ENCODE measurements around the gene OLFM3. TPM values are rescaled to one million over a fixed set of nuclear protein-coding genes. Genes with fewer than 3 reads are reported as not detected.

The OLFM3 gene
- total and polyA plus RNA-seq, 2 experiments from 2014 or later: 0.21 to 0.31 TPM

DNA sequence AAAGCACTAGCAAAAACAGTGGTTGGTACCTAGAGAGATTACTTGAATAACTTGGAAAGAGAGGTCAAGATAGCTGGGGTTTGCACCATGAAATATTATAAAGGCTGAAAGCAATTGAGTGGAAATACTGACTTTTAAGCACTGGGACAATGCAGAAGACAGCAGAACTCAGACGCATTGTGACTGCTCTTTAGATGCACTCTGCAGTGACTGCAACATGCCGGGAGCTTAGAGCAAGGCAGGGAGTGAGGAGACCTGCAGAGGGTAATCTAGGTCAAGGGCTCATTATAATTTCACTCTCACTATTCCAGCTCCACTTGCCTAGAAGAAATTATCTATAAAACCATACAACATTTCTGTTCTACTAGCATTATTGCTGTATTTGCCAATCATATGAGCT lies 36.6 kb downstream of the OLFM3 start:
- H3K4me2 ChIP-seq: no peak overlapping the region
- no peak overlapping the region for H3K27ac Mint-ChIP-seq

More for the DNA sequence above, 36.6 kb downstream of the OLFM3 start:
- no peaks in the 10 kb centered on the region for H3K9me2 ChIP-seq (ENCODE audit: insufficient read depth)
- no peaks in the 10 kb centered on the region for H4K20me1 ChIP-seq (replicated peaks; ENCODE audit: insufficient read depth)
- ATAC-seq (peak; percentile 82), DNase-seq (ENCODE audit: low spot score) (no peak)
- no peaks in the 10 kb centered on the region for H3K4me1 ChIP-seq (ENCODE audit: insufficient read depth)
- H3K4me1 Mint-ChIP-seq: no peaks in the 10 kb centered on the region; the same call in 2 of the 3 replicates
- TF ChIP-seq CREB1 (CRISPR knock-in tag; IDR thresholded peaks at IDR 0.05; ENCODE audit: low read depth) (no peak), ZNF331 (CRISPR knock-in tag; IDR thresholded peaks at IDR 0.05; ENCODE audit: low read depth) (no peak), EZH2 (IDR thresholded peaks at IDR 0.05; ENCODE audit: low read depth, unreplicated experiment) (no peak), NANOG (IDR thresholded peaks at IDR 0.05; ENCODE audit: borderline replicate concordance) (no peak), JUNB (IDR thresholded peaks at IDR 0.05; ENCODE audit: unreplicated experiment) (no peak), EZH2phosphoT487 (IDR thresholded peaks at IDR 0.05; ENCODE audit: unreplicated experiment) (no peak), ZNF114 (CRISPR knock-in tag; IDR thresholded peaks at IDR 0.05) (no peak), POLR2AphosphoS5 (IDR thresholded peaks at IDR 0.05; ENCODE audit: low read depth) (no peak), STAT1 (IDR thresholded peaks at IDR 0.05; ENCODE audit: unreplicated experiment) (no peak)
- TF ChIP-seq, protein P1, sequence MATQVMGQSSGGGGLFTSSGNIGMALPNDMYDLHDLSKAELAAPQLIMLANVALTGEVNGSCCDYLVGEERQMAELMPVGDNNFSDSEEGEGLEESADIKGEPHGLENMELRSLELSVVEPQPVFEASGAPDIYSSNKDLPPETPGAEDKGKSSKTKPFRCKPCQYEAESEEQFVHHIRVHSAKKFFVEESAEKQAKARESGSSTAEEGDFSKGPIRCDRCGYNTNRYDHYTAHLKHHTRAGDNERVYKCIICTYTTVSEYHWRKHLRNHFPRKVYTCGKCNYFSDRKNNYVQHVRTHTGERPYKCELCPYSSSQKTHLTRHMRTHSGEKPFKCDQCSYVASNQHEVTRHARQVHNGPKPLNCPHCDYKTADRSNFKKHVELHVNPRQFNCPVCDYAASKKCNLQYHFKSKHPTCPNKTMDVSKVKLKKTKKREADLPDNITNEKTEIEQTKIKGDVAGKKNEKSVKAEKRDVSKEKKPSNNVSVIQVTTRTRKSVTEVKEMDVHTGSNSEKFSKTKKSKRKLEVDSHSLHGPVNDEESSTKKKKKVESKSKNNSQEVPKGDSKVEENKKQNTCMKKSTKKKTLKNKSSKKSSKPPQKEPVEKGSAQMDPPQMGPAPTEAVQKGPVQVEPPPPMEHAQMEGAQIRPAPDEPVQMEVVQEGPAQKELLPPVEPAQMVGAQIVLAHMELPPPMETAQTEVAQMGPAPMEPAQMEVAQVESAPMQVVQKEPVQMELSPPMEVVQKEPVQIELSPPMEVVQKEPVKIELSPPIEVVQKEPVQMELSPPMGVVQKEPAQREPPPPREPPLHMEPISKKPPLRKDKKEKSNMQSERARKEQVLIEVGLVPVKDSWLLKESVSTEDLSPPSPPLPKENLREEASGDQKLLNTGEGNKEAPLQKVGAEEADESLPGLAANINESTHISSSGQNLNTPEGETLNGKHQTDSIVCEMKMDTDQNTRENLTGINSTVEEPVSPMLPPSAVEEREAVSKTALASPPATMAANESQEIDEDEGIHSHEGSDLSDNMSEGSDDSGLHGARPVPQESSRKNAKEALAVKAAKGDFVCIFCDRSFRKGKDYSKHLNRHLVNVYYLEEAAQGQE (IDR thresholded peaks at IDR 0.05; ENCODE audit: unreplicated experiment): no peak
- TF ChIP-seq, protein P2, sequence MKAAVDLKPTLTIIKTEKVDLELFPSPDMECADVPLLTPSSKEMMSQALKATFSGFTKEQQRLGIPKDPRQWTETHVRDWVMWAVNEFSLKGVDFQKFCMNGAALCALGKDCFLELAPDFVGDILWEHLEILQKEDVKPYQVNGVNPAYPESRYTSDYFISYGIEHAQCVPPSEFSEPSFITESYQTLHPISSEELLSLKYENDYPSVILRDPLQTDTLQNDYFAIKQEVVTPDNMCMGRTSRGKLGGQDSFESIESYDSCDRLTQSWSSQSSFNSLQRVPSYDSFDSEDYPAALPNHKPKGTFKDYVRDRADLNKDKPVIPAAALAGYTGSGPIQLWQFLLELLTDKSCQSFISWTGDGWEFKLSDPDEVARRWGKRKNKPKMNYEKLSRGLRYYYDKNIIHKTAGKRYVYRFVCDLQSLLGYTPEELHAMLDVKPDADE (IDR thresholded peaks at IDR 0.05): no peak
- TF ChIP-seq, protein P3, sequence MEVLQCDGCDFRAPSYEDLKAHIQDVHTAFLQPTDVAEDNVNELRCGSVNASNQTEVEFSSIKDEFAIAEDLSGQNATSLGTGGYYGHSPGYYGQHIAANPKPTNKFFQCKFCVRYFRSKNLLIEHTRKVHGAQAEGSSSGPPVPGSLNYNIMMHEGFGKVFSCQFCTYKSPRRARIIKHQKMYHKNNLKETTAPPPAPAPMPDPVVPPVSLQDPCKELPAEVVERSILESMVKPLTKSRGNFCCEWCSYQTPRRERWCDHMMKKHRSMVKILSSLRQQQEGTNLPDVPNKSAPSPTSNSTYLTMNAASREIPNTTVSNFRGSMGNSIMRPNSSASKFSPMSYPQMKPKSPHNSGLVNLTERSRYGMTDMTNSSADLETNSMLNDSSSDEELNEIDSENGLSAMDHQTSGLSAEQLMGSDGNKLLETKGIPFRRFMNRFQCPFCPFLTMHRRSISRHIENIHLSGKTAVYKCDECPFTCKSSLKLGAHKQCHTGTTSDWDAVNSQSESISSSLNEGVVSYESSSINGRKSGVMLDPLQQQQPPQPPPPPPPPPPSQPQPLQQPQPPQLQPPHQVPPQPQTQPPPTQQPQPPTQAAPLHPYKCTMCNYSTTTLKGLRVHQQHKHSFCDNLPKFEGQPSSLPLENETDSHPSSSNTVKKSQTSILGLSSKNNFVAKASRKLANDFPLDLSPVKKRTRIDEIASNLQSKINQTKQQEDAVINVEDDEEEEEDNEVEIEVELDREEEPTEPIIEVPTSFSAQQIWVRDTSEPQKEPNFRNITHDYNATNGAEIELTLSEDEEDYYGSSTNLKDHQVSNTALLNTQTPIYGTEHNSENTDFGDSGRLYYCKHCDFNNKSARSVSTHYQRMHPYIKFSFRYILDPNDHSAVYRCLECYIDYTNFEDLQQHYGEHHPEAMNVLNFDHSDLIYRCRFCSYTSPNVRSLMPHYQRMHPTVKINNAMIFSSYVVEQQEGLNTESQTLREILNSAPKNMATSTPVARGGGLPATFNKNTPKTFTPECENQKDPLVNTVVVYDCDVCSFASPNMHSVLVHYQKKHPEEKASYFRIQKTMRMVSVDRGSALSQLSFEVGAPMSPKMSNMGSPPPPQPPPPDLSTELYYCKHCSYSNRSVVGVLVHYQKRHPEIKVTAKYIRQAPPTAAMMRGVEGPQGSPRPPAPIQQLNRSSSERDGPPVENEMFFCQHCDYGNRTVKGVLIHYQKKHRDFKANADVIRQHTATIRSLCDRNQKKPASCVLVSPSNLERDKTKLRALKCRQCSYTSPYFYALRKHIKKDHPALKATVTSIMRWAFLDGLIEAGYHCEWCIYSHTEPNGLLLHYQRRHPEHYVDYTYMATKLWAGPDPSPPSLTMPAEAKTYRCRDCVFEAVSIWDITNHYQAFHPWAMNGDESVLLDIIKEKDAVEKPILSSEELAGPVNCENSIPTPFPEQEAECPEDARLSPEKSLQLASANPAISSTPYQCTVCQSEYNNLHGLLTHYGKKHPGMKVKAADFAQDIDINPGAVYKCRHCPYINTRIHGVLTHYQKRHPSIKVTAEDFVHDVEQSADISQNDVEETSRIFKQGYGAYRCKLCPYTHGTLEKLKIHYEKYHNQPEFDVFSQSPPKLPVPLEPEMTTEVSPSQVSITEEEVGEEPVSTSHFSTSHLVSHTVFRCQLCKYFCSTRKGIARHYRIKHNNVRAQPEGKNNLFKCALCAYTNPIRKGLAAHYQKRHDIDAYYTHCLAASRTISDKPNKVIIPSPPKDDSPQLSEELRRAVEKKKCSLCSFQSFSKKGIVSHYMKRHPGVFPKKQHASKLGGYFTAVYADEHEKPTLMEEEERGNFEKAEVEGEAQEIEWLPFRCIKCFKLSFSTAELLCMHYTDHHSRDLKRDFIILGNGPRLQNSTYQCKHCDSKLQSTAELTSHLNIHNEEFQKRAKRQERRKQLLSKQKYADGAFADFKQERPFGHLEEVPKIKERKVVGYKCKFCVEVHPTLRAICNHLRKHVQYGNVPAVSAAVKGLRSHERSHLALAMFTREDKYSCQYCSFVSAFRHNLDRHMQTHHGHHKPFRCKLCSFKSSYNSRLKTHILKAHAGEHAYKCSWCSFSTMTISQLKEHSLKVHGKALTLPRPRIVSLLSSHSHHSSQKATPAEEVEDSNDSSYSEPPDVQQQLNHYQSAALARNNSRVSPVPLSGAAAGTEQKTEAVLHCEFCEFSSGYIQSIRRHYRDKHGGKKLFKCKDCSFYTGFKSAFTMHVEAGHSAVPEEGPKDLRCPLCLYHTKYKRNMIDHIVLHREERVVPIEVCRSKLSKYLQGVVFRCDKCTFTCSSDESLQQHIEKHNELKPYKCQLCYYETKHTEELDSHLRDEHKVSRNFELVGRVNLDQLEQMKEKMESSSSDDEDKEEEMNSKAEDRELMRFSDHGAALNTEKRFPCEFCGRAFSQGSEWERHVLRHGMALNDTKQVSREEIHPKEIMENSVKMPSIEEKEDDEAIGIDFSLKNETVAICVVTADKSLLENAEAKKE (CRISPR knock-in tag; IDR thresholded peaks at IDR 0.05): no peak
- TF ChIP-seq, protein P4, sequence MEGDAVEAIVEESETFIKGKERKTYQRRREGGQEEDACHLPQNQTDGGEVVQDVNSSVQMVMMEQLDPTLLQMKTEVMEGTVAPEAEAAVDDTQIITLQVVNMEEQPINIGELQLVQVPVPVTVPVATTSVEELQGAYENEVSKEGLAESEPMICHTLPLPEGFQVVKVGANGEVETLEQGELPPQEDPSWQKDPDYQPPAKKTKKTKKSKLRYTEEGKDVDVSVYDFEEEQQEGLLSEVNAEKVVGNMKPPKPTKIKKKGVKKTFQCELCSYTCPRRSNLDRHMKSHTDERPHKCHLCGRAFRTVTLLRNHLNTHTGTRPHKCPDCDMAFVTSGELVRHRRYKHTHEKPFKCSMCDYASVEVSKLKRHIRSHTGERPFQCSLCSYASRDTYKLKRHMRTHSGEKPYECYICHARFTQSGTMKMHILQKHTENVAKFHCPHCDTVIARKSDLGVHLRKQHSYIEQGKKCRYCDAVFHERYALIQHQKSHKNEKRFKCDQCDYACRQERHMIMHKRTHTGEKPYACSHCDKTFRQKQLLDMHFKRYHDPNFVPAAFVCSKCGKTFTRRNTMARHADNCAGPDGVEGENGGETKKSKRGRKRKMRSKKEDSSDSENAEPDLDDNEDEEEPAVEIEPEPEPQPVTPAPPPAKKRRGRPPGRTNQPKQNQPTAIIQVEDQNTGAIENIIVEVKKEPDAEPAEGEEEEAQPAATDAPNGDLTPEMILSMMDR (conservative IDR thresholded peaks at IDR 0.05; ENCODE audit: low read depth in 2 of 2): no peak
- no peak overlapping the region for H3K27ac ChIP-seq (ENCODE audit: low read depth)
- no peaks in the 10 kb centered on the region for H3K27me3 ChIP-seq (ENCODE audit: insufficient read depth)
- no peak overlapping the region for H2AFZ ChIP-seq
- no peaks in the 10 kb centered on the region for H3K27me3 Mint-ChIP-seq (ENCODE audit: insufficient read depth, low read depth, poor library complexity)
- no peaks in the 10 kb centered on the region for H3K79me2 ChIP-seq (replicated peaks; ENCODE audit: insufficient read depth)
- no peaks in the 10 kb centered on the region for H3K36me3 Mint-ChIP-seq (ENCODE audit: low read depth)
- H3K4me3 Mint-ChIP-seq: no peak overlapping the region
- H3K9me3 Mint-ChIP-seq: no peaks in the 10 kb centered on the region
- H3K36me3 ChIP-seq (ENCODE audit: insufficient read depth): no peaks in the 10 kb centered on the region
- H3K4me3 ChIP-seq: no peak overlapping the region
- no peaks in the 10 kb centered on the region for H3F3A ChIP-seq (replicated peaks; ENCODE audit: low read depth)
